ENCODE results near the gene GPI.
A peak's percentile ranks its signal among the peaks of the same experiment; 100 is the strongest.
"Not testable (repeated sequence)": the region's sequence is repeated elsewhere in the genome, so short reads cannot be mapped to it uniquely, and the experiment has no call there.

GPI gene

DNA sequence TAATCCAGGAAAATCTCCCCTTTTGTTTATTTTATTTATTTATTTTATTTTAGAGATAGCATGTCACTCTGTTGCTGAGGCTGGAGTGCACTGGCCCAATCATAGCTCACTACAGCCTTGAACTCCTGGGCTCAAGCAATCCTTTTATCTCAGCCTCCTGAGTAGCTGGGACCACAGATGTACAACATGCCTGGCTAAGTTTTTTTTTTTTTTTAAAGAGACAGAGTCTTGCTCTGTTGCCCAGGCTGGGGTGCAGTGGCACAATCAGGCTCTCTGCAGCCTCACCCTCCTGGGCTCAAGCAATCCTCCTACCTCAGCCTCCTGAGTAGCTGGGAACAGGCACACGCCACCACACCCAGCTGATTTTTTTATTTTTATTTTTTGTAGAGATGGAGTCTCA lies 32.9 kb downstream of the GPI start:
- TF ChIP-seq, protein P1, sequence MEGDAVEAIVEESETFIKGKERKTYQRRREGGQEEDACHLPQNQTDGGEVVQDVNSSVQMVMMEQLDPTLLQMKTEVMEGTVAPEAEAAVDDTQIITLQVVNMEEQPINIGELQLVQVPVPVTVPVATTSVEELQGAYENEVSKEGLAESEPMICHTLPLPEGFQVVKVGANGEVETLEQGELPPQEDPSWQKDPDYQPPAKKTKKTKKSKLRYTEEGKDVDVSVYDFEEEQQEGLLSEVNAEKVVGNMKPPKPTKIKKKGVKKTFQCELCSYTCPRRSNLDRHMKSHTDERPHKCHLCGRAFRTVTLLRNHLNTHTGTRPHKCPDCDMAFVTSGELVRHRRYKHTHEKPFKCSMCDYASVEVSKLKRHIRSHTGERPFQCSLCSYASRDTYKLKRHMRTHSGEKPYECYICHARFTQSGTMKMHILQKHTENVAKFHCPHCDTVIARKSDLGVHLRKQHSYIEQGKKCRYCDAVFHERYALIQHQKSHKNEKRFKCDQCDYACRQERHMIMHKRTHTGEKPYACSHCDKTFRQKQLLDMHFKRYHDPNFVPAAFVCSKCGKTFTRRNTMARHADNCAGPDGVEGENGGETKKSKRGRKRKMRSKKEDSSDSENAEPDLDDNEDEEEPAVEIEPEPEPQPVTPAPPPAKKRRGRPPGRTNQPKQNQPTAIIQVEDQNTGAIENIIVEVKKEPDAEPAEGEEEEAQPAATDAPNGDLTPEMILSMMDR (IDR thresholded peaks at IDR 0.05; ENCODE audit: low read depth, low read length): no peak
- in situ Hi-C loops (cut with HindIII; ENCODE audit: low sequenced_read_pairs): no loop called here
- H3K4me3 ChIP-seq (ENCODE audit: low read depth, low read length): no peak overlapping the region
- DNase-seq (ENCODE audit: low read depth, low spot score): no peak

DNA sequence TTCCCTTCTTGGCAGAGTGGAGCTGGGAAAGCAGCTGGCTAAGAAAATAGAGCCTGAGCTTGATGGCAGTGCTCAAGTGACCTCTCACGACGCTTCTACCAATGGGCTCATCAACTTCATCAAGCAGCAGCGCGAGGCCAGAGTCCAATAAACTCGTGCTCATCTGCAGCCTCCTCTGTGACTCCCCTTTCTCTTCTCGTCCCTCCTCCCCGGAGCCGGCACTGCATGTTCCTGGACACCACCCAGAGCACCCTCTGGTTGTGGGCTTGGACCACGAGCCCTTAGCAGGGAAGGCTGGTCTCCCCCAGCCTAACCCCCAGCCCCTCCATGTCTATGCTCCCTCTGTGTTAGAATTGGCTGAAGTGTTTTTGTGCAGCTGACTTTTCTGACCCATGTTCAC lies 34.9 kb downstream of the GPI start:
- in situ Hi-C loops (cut with HindIII; ENCODE audit: low sequenced_read_pairs): no loop called here
- TF ChIP-seq, protein P1 (IDR thresholded peaks at IDR 0.05; ENCODE audit: low read depth, low read length): no peak
- no peak overlapping the region for H3K4me3 ChIP-seq (ENCODE audit: low read depth, low read length)
- no peak for DNase-seq (ENCODE audit: low read depth, low spot score)

DNA sequence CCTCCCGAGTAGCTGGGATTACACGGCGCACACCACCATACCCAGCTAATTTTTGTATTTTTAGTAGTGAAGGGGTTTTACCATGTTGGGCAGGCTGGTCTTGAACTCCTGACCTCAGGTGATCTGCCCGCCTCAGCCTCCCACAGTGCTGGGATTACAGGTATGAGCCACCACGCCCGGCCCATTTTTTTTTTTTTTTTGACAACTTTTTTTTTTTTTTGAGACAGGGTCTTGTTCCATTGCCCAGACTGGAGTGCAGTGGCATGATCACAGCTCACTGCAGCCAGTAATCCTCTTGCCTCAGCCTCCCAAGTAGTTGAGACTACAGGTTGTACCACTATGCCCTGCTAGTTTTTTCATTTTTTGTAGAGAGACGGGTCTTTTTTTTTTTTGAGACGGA lies 35.8 kb downstream of the GPI start:
- in situ Hi-C loops (cut with HindIII; ENCODE audit: low sequenced_read_pairs); H3K4me3 ChIP-seq (ENCODE audit: low read depth, low read length); DNase-seq (ENCODE audit: low read depth, low spot score): not testable (repeated sequence)

DNA sequence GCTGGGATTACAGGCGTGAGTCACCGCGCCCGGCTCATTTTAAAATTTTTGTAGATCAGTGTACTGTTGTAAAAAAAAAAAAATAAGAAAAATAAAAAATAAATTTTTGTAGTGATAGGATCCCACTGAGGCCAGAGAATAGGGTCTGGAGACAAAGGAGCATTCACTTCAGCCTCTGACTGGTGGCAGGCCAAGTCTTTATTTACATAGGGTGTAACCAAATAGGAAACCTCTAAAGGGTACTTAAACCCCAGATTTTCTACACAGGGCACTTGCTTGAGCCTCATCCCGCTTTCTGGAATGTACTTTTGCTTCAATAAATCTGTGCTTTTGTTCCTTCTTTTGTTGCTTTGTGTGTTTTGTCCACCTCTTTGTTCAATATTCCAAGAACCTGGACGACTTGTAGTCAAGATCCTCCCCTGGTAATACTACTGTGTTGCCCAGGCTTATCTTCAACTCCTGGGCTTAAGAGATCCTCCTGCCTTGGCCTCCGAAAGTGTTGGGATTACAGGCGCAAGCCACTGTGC lies 37.1 kb downstream of the GPI start:
- in situ Hi-C loops (cut with HindIII; ENCODE audit: low sequenced_read_pairs): no loop called here
- TF ChIP-seq, protein P1 (IDR thresholded peaks at IDR 0.05; ENCODE audit: low read depth, low read length): no peak
- H3K4me3 ChIP-seq (ENCODE audit: low read depth, low read length): no peak overlapping the region
- DNase-seq (ENCODE audit: low read depth, low spot score): no peak

DNA sequence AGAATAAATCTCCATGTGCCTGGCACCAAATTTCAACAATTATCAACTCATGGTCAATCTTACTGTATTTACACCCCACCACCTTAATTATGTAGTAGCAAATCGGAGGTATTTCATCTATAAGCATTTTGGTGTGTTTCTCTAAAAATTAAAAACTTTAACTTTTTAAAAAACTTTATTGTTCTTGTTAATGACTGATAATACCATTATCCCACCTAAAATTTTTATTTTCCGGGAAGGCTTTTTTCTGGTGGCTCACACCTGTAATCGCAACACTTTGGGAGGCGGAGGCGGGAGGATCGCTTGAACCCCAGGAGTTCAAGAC lies 38.8 kb downstream of the GPI start:
- peak overlapping the region; percentile 84 for H3K4me3 ChIP-seq (ENCODE audit: low read depth, low read length)
- in situ Hi-C loops (cut with HindIII; ENCODE audit: low sequenced_read_pairs): no loop called here
- TF ChIP-seq, protein P1 (IDR thresholded peaks at IDR 0.05; ENCODE audit: low read depth, low read length): no peak
- no peak for DNase-seq (ENCODE audit: low read depth, low spot score)

DNA sequence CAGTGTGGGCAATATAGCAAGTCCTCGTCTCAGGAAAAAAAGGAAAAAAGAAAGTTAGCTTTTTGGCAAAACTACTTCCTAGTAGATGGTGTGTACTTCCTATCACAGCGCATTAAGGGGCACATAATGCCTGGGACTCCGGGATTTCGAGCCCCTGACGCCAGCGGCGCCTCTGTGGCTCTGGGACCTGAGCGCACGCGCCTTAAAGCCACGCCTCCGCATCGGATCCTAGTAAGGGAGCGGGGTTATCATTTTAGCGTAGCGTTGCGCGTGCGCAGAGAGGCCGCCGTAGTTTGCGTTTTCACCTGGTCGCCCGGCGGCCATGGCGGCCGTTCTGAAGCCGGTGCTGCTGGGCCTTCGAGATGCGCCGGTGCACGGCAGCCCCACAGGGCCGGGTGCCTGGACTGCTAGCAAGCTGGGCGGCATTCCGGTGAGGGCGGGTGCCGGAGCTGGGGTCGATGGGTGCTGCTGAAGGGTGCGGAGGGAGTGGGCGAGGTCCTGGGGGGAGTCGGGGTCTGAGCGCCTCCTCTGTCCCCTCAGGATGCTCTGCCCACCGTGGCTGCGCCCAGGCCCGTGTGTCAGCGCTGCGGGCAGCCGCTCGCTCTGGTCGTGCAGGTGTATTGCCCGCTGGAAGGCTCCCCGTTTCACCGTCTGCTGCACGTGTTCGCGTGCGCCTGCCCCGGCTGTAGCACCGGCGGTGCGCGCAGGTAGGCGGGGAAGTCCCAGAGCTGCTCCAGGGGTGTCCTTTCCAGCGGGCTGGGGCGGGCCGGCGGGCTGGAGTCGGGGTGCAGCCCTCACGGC lies 39.3 kb downstream of the GPI start, which contains the start of gene PDCD2L:
Gene PDCD2L, plus strand, starts transcription at position 291 of the 801 bp plus-strand sequence. Its CDS starts 32 bp downstream, at position 323.
- peak within 1 kb of the TSS; percentile 84 for H3K4me3 ChIP-seq (ENCODE audit: low read depth, low read length)
- peak; percentile 85 for DNase-seq (ENCODE audit: low read depth, low spot score)
- in situ Hi-C loops (cut with HindIII; ENCODE audit: low sequenced_read_pairs): no loop called here
- TF ChIP-seq, protein P1 (IDR thresholded peaks at IDR 0.05; ENCODE audit: low read depth, low read length): no peak

DNA sequence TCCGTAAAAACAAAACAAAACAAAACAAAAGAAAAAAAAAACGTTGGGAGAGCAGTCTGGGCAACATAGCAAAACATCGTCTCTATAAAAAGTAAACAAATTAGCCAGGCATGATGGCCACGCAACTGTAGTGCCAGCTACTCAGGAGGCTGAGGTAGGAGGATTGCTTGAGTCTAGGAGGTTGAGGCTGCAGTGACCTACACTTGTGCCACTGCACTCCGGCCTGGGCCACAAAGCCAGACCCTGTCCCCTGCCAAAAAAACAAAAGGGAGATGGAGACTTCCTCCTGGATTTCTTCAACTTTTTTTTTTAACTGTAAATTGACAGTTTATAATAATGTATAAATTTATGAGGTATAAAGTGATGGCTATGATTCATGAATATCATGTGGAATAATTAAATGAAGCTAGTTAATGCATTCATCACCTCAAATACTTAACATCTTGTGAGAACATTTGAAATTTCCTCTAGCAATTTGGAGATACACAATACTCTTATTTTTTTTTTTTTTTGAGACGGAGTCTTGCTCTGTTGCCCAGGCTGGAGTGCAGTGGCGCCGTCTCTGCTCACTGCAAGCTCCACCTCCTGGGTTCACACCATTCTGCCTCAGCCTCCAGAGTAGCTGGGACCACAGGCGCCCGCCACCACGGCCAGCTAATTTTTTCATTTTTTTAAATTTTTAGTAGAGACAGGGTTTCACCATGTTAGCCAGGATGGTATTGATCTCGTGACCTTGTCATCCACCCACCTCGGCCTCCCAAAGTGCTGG lies 41.1 kb downstream of the GPI start:
- no peak overlapping the region for H3K4me3 ChIP-seq (ENCODE audit: low read depth, low read length)
- TF ChIP-seq, protein P1 (IDR thresholded peaks at IDR 0.05; ENCODE audit: low read depth, low read length): no peak
- DNase-seq (ENCODE audit: low read depth, low spot score): no peak
- in situ Hi-C loops (cut with HindIII; ENCODE audit: low sequenced_read_pairs): no loop called here

Data from astrocyte of the spinal cord (primary cell).